SK-N-SH (cell line): ENCODE results near the gene SLC35A3. TPM values are rescaled to one million over a fixed set of nuclear protein-coding genes. Genes with fewer than 3 reads are reported as not detected.

Experiments used
- CTCF ChIA-PET: fragments of 300-600, 350-600 bp; formaldehyde crosslinking; extraction: SDS; loops from one replicate; lab custom pipeline; 2021; lab: Yijun Ruan, JAX
- POLR2A ChIA-PET: fragments of 350-600 bp; sonication (Branson Sonifier 250); formaldehyde crosslinking; extraction: SDS; loops from one replicate; lab custom pipeline; 2020; ENCODE audit warnings: antibody characterized with exemption, inconsistent platforms; lab: Yijun Ruan, JAX
- DNase-seq: peaks from one replicate; pipeline ENCODE4 v3.0.0; 2012
- H2AFZ ChIP-seq: fragments of 200-600 bp; sonication (generic); 2 replicates; pipeline ENCODE4 v1.8.1; 2016; ENCODE audit warnings: antibody characterized with exemption, mild to moderate bottlenecking, low read depth
- H3F3A ChIP-seq: fragments of 200-600 bp; sonication (generic); replicated peaks from 2 replicates; pipeline ENCODE3; 2016; ENCODE audit warnings: antibody characterized with exemption, mild to moderate bottlenecking; ENCODE audit not compliant: insufficient read depth
- H3K27ac ChIP-seq, 2 experiments: fragments of 200-500 bp in 1 of 2; fragments of 200-600 bp in 1 of 2; sonication (Bioruptor generic) in 1 of 2; sonication (generic), shearing (Covaris generic) in 1 of 2; 2 replicates each; pipeline versions ENCODE4 v1.5.1 to v1.6.1; 2014 to 2016; ENCODE audit warnings: low read depth in 2 of 2, inconsistent platforms in 1 of 2, low read length in 1 of 2, mild to moderate bottlenecking in 1 of 2, mixed read lengths in 1 of 2
- H3K27me3 ChIP-seq: fragments of 200-600 bp; sonication (generic), shearing (Covaris generic); 2 replicates; pipeline ENCODE4 v1.6.1; 2016; ENCODE audit warnings: mixed run types; ENCODE audit not compliant: insufficient read depth
- H3K36me3 ChIP-seq, 2 experiments: fragments of 200-500 bp in 1 of 2; fragments of 200-600 bp in 1 of 2; sonication (Bioruptor generic) in 1 of 2; sonication (generic) in 1 of 2; replicated peaks in 1 of 2; 2 replicates each; pipeline versions ENCODE3 to v1.5.1; 2014 to 2016; ENCODE audit warnings: low read length in 1 of 2, mild to moderate bottlenecking in 1 of 2; ENCODE audit not compliant: insufficient read depth in 2 of 2, control insufficient read depth in 1 of 2
- H3K4me1 ChIP-seq, 2 experiments: fragments of 200-500 bp in 1 of 2; fragments of 200-600 bp in 1 of 2; sonication (Bioruptor generic) in 1 of 2; sonication (generic), shearing (Covaris generic) in 1 of 2; 2 replicates each; pipeline versions ENCODE4 v1.5.1 to v1.6.1; 2014 to 2016; ENCODE audit warnings: low read depth in 1 of 2, low read length in 1 of 2, mixed run types in 1 of 2; ENCODE audit not compliant: insufficient read depth in 2 of 2, control insufficient read depth in 1 of 2
- H3K4me2 ChIP-seq: fragments of 200-600 bp; sonication (generic), shearing (Covaris generic); 2 replicates; pipeline ENCODE4 v1.6.1; 2017; ENCODE audit warnings: mixed run types
- H3K4me3 ChIP-seq, 2 experiments: fragments of 200-500 bp in 1 of 2; fragments of 200-600 bp in 1 of 2; sonication (Bioruptor generic) in 1 of 2; sonication (generic), shearing (Covaris generic) in 1 of 2; 2 replicates each; pipeline versions ENCODE4 v1.5.1 to v1.8.1; 2014 to 2016; ENCODE audit warnings: low read depth in 2 of 2, inconsistent platforms in 1 of 2, low read length in 1 of 2, mild to moderate bottlenecking in 1 of 2, mixed read lengths in 1 of 2, moderate library complexity in 1 of 2
- H3K79me2 ChIP-seq: fragments of 200-600 bp; sonication (generic); 2 replicates; pipeline ENCODE4 v1.8.1; 2017; ENCODE audit warnings: mild to moderate bottlenecking; ENCODE audit not compliant: insufficient read depth
- H3K9ac ChIP-seq: fragments of 200-600 bp; sonication (generic); 2 replicates; pipeline ENCODE4 v1.6.1; 2017; ENCODE audit warnings: mixed run types
- H3K9me2 ChIP-seq: fragments of 200-600 bp; sonication (generic); 2 replicates; pipeline ENCODE4 v1.6.1; 2017; ENCODE audit warnings: mixed run types
- H3K9me3 ChIP-seq: fragments of 200-600 bp; sonication (generic); 2 replicates; pipeline ENCODE4 v1.6.1; 2017; ENCODE audit warnings: mixed run types, mild to moderate bottlenecking, moderate library complexity
- H4K20me1 ChIP-seq: fragments of 200-600 bp; sonication (generic); 2 replicates; pipeline ENCODE4 v1.6.1; 2017; ENCODE audit warnings: mild to moderate bottlenecking, mixed run types; ENCODE audit not compliant: insufficient read depth
- ELF1 ChIP-seq: IDR thresholded peaks from 2 replicates; pipeline ENCODE4 v1.4.0; 2012
- EZH2phosphoT487 ChIP-seq: fragments of 200-600 bp; sonication (generic); IDR thresholded peaks from 2 replicates; pipeline ENCODE4 v1.6.1; 2017; ENCODE audit warnings: low read depth, mixed run types, mild to moderate bottlenecking, antibody characterized with exemption, moderate library complexity, borderline replicate concordance
- FOSL2 ChIP-seq: IDR thresholded peaks from 2 replicates; pipeline ENCODE4 v1.4.0; 2012; ENCODE audit warnings: low read depth, mild to moderate bottlenecking, moderate library complexity, borderline replicate concordance
- FOXJ3 ChIP-seq: sonication (generic); formaldehyde crosslinking; IDR thresholded peaks from 2 replicates; pipeline ENCODE4 v1.5.1; 2020; ENCODE audit warnings: mild to moderate bottlenecking, missing genetic modification reagents
- GABPA ChIP-seq: IDR thresholded peaks from 2 replicates; pipeline ENCODE4 v1.4.0; 2012; ENCODE audit warnings: low read depth, mild to moderate bottlenecking
- GATA2 ChIP-seq: sonication (generic); formaldehyde crosslinking; IDR thresholded peaks from 2 replicates; pipeline ENCODE4 v1.5.0; 2020; ENCODE audit warnings: mild to moderate bottlenecking, missing genetic modification reagents
- MEF2A ChIP-seq: IDR thresholded peaks from 2 replicates; pipeline ENCODE4 v1.4.0; 2012; ENCODE audit warnings: low read depth, borderline replicate concordance
- POLR2AphosphoS5 ChIP-seq: IDR thresholded peaks from 2 replicates; pipeline ENCODE4 v1.6.1; 2012; ENCODE audit warnings: low read depth, low read length
- RAD21 ChIP-seq: IDR thresholded peaks from 2 replicates; pipeline ENCODE4 v1.6.1; 2012; ENCODE audit warnings: mild to moderate bottlenecking, low read length
- RCOR1 ChIP-seq: fragments of 150-350 bp; IDR thresholded peaks from 2 replicates; pipeline ENCODE4 v1.6.1; 2017; ENCODE audit warnings: antibody characterized with exemption, low read length
- REST ChIP-seq: IDR thresholded peaks from 2 replicates; pipeline ENCODE4 v1.6.1; 2012; ENCODE audit warnings: mild to moderate bottlenecking, low read depth, low read length, moderate library complexity
- RXRA ChIP-seq: IDR thresholded peaks from 2 replicates; pipeline ENCODE4 v1.4.0; 2012; ENCODE audit warnings: low read depth, mild to moderate bottlenecking, borderline replicate concordance
- SIN3A ChIP-seq: IDR thresholded peaks from 2 replicates; pipeline ENCODE4 v1.6.1; 2012; ENCODE audit warnings: low read depth, mild to moderate bottlenecking, low read length, moderate library complexity, borderline replicate concordance
- SMC3 ChIP-seq: IDR thresholded peaks from 2 replicates; pipeline ENCODE4 v1.6.1; 2012; ENCODE audit warnings: low read depth, low read length, improper control_type of control experiment
- TAF1 ChIP-seq: IDR thresholded peaks from 2 replicates; pipeline ENCODE4 v1.6.1; 2012; ENCODE audit warnings: low read depth, mild to moderate bottlenecking, low read length, moderate library complexity, borderline replicate concordance
- TCF12 ChIP-seq: IDR thresholded peaks from 2 replicates; pipeline ENCODE4 v1.4.0; 2012
- TEAD4 ChIP-seq: IDR thresholded peaks from 2 replicates; pipeline ENCODE4 v1.4.0; 2012; ENCODE audit warnings: mild to moderate bottlenecking, borderline replicate concordance; ENCODE audit not compliant: insufficient read depth
- WGBS: methylation state at CpG from one replicate; pipeline ENCODE4 v1.1.6; 2017; ENCODE audit warnings: low lambda C conversion rate; 5-methylcytosine and 5-hydroxymethylcytosine counted together
- polyA plus RNA-seq, 3 experiments: library from polyadenylated mRNA; depleted of rRNA; stranded (reverse); fragments of >200 nt; gene quantifications; 2 replicates each; pipeline ENCODE4 v1.2.3, GENCODE V29; 2012
- TF ChIP-seq, protein P1 (sequence below): fragments of 150-350 bp; IDR thresholded peaks from 2 replicates; pipeline ENCODE4 v1.6.1; 2016; ENCODE audit warnings: mild to moderate bottlenecking, low read depth, low read length
- TF ChIP-seq, protein P2 (sequence below): fragments of 200-600 bp; sonication (generic); IDR thresholded peaks from 2 replicates; pipeline ENCODE4 v1.6.1; 2017; ENCODE audit warnings: antibody characterized with exemption, mild to moderate bottlenecking, moderate library complexity
- TF ChIP-seq, protein P3 (sequence below): IDR thresholded peaks from 2 replicates; pipeline ENCODE4 v1.4.0; 2012; ENCODE audit warnings: low read depth, borderline replicate concordance

The SLC35A3 gene
- polyA plus RNA-seq, 1 of the 3 experiments (the other 2 are of a cell fraction) = 5.7 TPM

- Histone ChIP-seq H3K4me3 (no peak overlapping the region), H3K9me2 (no peaks in the 10 kb centered on the region), H3K9me3 (no peaks in the 10 kb centered on the region), H3K4me1 (peaks cover 0 to 6% of the 10 kb centered on the region in 2 experiments; a peak in 1 of 4 replicates), H3K36me3 (no peaks in the 10 kb centered on the region), H3K27ac (peak overlapping the region in 1 of 2 experiments; percentile 39; a peak in 2 of 4 replicates), H2AFZ (peak overlapping the region; percentile 76), H4K20me1 (no peaks in the 10 kb centered on the region), H3F3A (no peaks in the 10 kb centered on the region), H3K79me2 (no peaks in the 10 kb centered on the region), H3K4me2 (no peak overlapping the region), H3K9ac (no peak overlapping the region), H3K27me3 (no peaks in the 10 kb centered on the region)
- POLR2A ChIA-PET = no interaction called here
- DNase-seq = no peak
- WGBS = 89% methylated on average over 1 of the region's 1 CpG
- TF ChIP-seq MEF2A = no peak
- TF ChIP-seq RCOR1 = no peak
- TF ChIP-seq, protein P1, sequence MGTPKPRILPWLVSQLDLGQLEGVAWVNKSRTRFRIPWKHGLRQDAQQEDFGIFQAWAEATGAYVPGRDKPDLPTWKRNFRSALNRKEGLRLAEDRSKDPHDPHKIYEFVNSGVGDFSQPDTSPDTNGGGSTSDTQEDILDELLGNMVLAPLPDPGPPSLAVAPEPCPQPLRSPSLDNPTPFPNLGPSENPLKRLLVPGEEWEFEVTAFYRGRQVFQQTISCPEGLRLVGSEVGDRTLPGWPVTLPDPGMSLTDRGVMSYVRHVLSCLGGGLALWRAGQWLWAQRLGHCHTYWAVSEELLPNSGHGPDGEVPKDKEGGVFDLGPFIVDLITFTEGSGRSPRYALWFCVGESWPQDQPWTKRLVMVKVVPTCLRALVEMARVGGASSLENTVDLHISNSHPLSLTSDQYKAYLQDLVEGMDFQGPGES = no peak
- TF ChIP-seq, protein P2, sequence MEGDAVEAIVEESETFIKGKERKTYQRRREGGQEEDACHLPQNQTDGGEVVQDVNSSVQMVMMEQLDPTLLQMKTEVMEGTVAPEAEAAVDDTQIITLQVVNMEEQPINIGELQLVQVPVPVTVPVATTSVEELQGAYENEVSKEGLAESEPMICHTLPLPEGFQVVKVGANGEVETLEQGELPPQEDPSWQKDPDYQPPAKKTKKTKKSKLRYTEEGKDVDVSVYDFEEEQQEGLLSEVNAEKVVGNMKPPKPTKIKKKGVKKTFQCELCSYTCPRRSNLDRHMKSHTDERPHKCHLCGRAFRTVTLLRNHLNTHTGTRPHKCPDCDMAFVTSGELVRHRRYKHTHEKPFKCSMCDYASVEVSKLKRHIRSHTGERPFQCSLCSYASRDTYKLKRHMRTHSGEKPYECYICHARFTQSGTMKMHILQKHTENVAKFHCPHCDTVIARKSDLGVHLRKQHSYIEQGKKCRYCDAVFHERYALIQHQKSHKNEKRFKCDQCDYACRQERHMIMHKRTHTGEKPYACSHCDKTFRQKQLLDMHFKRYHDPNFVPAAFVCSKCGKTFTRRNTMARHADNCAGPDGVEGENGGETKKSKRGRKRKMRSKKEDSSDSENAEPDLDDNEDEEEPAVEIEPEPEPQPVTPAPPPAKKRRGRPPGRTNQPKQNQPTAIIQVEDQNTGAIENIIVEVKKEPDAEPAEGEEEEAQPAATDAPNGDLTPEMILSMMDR = no peak
- TF ChIP-seq, protein P3, sequence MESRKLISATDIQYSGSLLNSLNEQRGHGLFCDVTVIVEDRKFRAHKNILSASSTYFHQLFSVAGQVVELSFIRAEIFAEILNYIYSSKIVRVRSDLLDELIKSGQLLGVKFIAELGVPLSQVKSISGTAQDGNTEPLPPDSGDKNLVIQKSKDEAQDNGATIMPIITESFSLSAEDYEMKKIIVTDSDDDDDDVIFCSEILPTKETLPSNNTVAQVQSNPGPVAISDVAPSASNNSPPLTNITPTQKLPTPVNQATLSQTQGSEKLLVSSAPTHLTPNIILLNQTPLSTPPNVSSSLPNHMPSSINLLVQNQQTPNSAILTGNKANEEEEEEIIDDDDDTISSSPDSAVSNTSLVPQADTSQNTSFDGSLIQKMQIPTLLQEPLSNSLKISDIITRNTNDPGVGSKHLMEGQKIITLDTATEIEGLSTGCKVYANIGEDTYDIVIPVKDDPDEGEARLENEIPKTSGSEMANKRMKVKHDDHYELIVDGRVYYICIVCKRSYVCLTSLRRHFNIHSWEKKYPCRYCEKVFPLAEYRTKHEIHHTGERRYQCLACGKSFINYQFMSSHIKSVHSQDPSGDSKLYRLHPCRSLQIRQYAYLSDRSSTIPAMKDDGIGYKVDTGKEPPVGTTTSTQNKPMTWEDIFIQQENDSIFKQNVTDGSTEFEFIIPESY = no peak
- TF ChIP-seq TEAD4 = no peak
- no peak for TF ChIP-seq REST
- no peak for TF ChIP-seq GABPA
- no peak for TF ChIP-seq FOSL2
- TF ChIP-seq SIN3A = no peak
- no peak for TF ChIP-seq FOXJ3
- no peak for TF ChIP-seq RXRA
- TF ChIP-seq SMC3 = no peak
- no peak for TF ChIP-seq POLR2AphosphoS5
- no peak for TF ChIP-seq EZH2phosphoT487
- TF ChIP-seq GATA2 (CRISPR knock-in tag) = no peak
- TF ChIP-seq RAD21 = no peak
- no peak for TF ChIP-seq ELF1
- TF ChIP-seq TAF1 = no peak
- no peak for TF ChIP-seq TCF12
- CTCF ChIA-PET = no interaction called here
Measured at GRCh38 chr1:99942723-99943122, 27.1 kb upstream of the SLC35A3 start.
